Right cardiac atrium (tissue), 5 donors: ENCODE measurements around the gene DFFA. TPM values are rescaled to one million over a fixed set of nuclear protein-coding genes. Genes with fewer than 3 reads are reported as not detected.

Experiments
- ATAC-seq, 2 donors: fragments of 200-7000 bp; cut with Tn5 transposase; one replicate each; pipeline versions ENCODE4 v1.8.0 to v1.9.1; 2020; ENCODE audit warnings: moderate library complexity in 2 of 2, mild to moderate bottlenecking in 1 of 2
- DNase-seq, 3 donors: peaks; one replicate each; pipeline ENCODE4 v3.0.0-alpha.2; 2020
- H3K27ac ChIP-seq: one replicate; pipeline ENCODE4 v1.5.1; 2013; ENCODE audit warnings: mild to moderate bottlenecking, low read length, control low read depth, moderate library complexity
- H3K27me3 ChIP-seq: one replicate; pipeline ENCODE4 v1.6.1; 2013; ENCODE audit not compliant: control insufficient read depth, insufficient read depth
- H3K4me1 ChIP-seq: one replicate; pipeline ENCODE4 v1.6.1; 2013; ENCODE audit warnings: low read length; ENCODE audit not compliant: control insufficient read depth, insufficient read depth
- H3K4me3 ChIP-seq: one replicate; pipeline ENCODE4 v1.5.1; 2013; ENCODE audit warnings: low read length, control low read depth
- H3K9me3 ChIP-seq: one replicate; pipeline ENCODE4 v1.6.1; 2013; ENCODE audit warnings: low read length; ENCODE audit not compliant: control insufficient read depth
- WGBS: extraction: QIAGEN DNeasy Blood & Tissue Kit; methylation state at CpG from one replicate; pipeline ENCODE4 v1.1.7; 2013; 5-methylcytosine and 5-hydroxymethylcytosine counted together
- intact Hi-C, 4 donors: fragments of 100-400 bp; cut with DNase I; formaldehyde crosslinking; loops; one replicate each; pipeline versions ENCODE4 v1.11.0 to v1.14.0; 2022 to 2023
- polyA plus RNA-seq: library from polyadenylated mRNA; stranded (reverse); fragments of 200-250 nt; gene quantifications from one replicate; pipeline ENCODE4 v1.2.3, GENCODE V29; 2013
- total RNA-seq, 4 donors: library from RNA; stranded (reverse); fragmentation: NEBNext Ultra II Directional; extraction: Animal tissue kit (Norgen Biotek cat#: 25700); gene quantifications; one replicate each; pipeline ENCODE4 v1.2.1, GENCODE V29; 2021
- donor health status: healthy with polysubstance abuse.
- donor health status: DM: no; HTN: yes; CAD: no.
- donor health status: DM: no; HTN: no; CAD: no.
- donor health status: DM: no; HTN: yes; CAD: no; lungs with severe emphysema.
- donor health status: DM: yes; HTN: yes; CAD: no.

The DFFA gene
- total and polyA plus RNA-seq, 5 donors = 17.0 to 31.3 (median 28.0) TPM

GRCh38 chr1:10415211-10415930 is 57.0 kb downstream of the DFFA start:
- peak in 2 of 3 donors; percentile 25 to 55 for DNase-seq
- 75% methylated on average over 6 of the region's 6 CpGs for WGBS
- intact Hi-C loops = no loop called here
- Histone ChIP-seq H3K27me3 (no peaks in the 10 kb centered on the region), H3K9me3 (no peaks in the 10 kb centered on the region), H3K4me3 (no peak overlapping the region), H3K4me1 (no peaks in the 10 kb centered on the region), H3K27ac (no peak overlapping the region)
- ATAC-seq = peak; percentile 62 to 68

DNA sequence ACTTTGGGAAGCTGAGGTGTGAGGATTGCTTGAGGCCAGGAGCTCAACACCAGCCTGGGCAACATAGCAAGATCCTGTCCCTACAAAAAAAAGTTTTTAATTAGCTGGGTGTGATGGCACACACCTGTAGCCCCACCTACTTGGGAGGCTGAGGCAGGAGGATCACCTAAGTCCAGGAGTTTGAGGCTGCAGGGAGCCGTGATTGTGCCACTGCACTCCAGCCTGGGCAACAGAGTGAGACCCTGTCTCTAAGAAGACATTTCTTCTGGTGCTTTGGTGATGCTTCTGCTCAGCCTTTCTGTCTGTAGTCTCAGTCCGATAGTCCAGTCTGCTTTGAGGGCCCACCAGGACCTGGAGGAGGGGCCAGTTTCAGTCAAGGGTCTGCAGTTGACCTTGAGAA is 65.1 kb downstream of the DFFA start:
- ATAC-seq (no peak), DNase-seq (no peak)
- Histone ChIP-seq H3K27me3 (no peaks in the 10 kb centered on the region), H3K4me3 (no peak overlapping the region), H3K27ac (no peak overlapping the region), H3K4me1 (no peaks in the 10 kb centered on the region), H3K9me3 (no peaks in the 10 kb centered on the region)
- intact Hi-C loops = no loop called here
- 97% methylated on average over 2 of the region's 2 CpGs for WGBS

Other genes starting within 250 kb of the DFFA start
- gene PGD, start 73.5 kb downstream of the DFFA start, total RNA-seq = 10 to 100 TPM; 30.8 to 38.8 (median 36.2) TPM
- 25.8 TPM for gene PGD, start 73.5 kb downstream of the DFFA start, polyA plus RNA-seq
- 1 to 10 TPM; 5.2 to 9.7 (median 7.7) TPM for gene CENPS, start 42.1 kb downstream of the DFFA start, total RNA-seq
- 9.2 TPM for gene CENPS, start 42.1 kb downstream of the DFFA start, polyA plus RNA-seq
- under 1 TPM in 1 of 4 donors, not detected in 3; 0.35 TPM for gene CORT, start 22.5 kb downstream of the DFFA start, total RNA-seq
- 0.16 TPM for gene CORT, start 22.5 kb downstream of the DFFA start, polyA plus RNA-seq
- gene PEX14, start 2.4 kb upstream of the DFFA start, total RNA-seq = 10 to 100 TPM; 17.5 to 22.9 (median 20.8) TPM
- 24.6 TPM for gene PEX14, start 2.4 kb upstream of the DFFA start, polyA plus RNA-seq